ENCODE data around the gene TBL1X.

- TF ChIP-seq YY1 (IDR thresholded peaks at IDR 0.05; ENCODE audit: low read depth, low read length) (no peak), MAX (IDR thresholded peaks at IDR 0.05) (no peak), NANOG (IDR thresholded peaks at IDR 0.05; ENCODE audit: insufficient read depth, low read depth, low read length, poor library complexity, severe bottlenecking) (no peak)
Measured at GRCh38 chrX:9604908-9605306, 140.0 kb downstream of the TBL1X start.

Data from H1 (cell line).